Subcutaneous abdominal adipose tissue (tissue), 5 donors: ENCODE data around the gene PLEKHA4.

Source experiments
- H3K27ac ChIP-seq: one replicate; pipeline ENCODE4 v1.7.0; 2013; ENCODE audit warnings: low read depth, mild to moderate bottlenecking, inconsistent platforms, low read length, moderate library complexity
- H3K27me3 ChIP-seq, 5 donors: one replicate each; pipeline ENCODE4 v1.7.0; 2013; ENCODE audit warnings: low read length in 5 of 5, inconsistent platforms in 1 of 5; ENCODE audit not compliant: control insufficient read depth in 5 of 5, insufficient read depth in 4 of 5
- H3K36me3 ChIP-seq, 5 donors: one replicate each; pipeline ENCODE4 v1.7.0; 2013; ENCODE audit warnings: low read length in 5 of 5; ENCODE audit not compliant: control insufficient read depth in 5 of 5, insufficient read depth in 5 of 5
- H3K4me1 ChIP-seq, 5 donors: one replicate each; pipeline ENCODE4 v1.7.0; 2013; ENCODE audit warnings: low read length in 5 of 5, mild to moderate bottlenecking in 3 of 5, moderate library complexity in 1 of 5; ENCODE audit not compliant: control insufficient read depth in 5 of 5, insufficient read depth in 5 of 5
- H3K4me3 ChIP-seq, 5 donors: one replicate each; pipeline ENCODE4 v1.7.0; 2013; ENCODE audit warnings: low read length in 5 of 5, low read depth in 1 of 5
- H3K9ac ChIP-seq, 5 donors: one replicate each; pipeline ENCODE4 v1.7.0; 2013; ENCODE audit warnings: low read length in 5 of 5, mild to moderate bottlenecking in 4 of 5, moderate library complexity in 3 of 5
- H3K9me3 ChIP-seq, 5 donors: one replicate each; pipeline ENCODE4 v1.7.0; 2013; ENCODE audit warnings: low read length in 5 of 5; ENCODE audit not compliant: control insufficient read depth in 5 of 5
- donor health status: healthy.
- donor health status: healthy.
- donor health status: healthy.
- donor health status: healthy.
- donor health status: healthy.

Gene PLEKHA4

GRCh38 chr19:48867123-48867745 is 1.2 kb downstream of the PLEKHA4 start:
- Histone ChIP-seq H3K9me3 (no peaks in the 10 kb centered on the region), H3K27ac (peak overlapping the region; percentile 77), H3K4me1 (peaks cover 6 to 23% (median 14%) of the 10 kb centered on the region in 5 donors), H3K9ac (peak overlapping the region in 1 of 5 donors; percentile 23), H3K4me3 (peak overlapping the region in 4 of 5 donors; percentile 41 to 66 (median 60)), H3K27me3 (peaks cover 0 to 15% (median 10%) of the 10 kb centered on the region in 5 donors), H3K36me3 (peaks cover 0 to 3% (median 0%) of the 10 kb centered on the region in 5 donors)

GRCh38 chr19:48866692-48867091 is 1.7 kb downstream of the PLEKHA4 start:
- Histone ChIP-seq H3K27ac (no peak overlapping the region), H3K4me3 (peak overlapping the region in 2 of 5 donors; percentile 60 to 66)

GRCh38 chr19:48862827-48863226 is 5.6 kb downstream of the PLEKHA4 start:
- Histone ChIP-seq H3K27ac (no peak overlapping the region), H3K4me1 (peaks cover under 1 to 9% (median 2%) of the 10 kb centered on the region in 5 donors), H3K4me3 (no peak overlapping the region), H3K36me3 (peaks cover 0 to 10% (median 0%) of the 10 kb centered on the region in 5 donors), H3K27me3 (peaks cover 0 to 12% (median 10%) of the 10 kb centered on the region in 5 donors), H3K9me3 (no peaks in the 10 kb centered on the region), H3K9ac (no peak overlapping the region)

More at GRCh38 chr19:48866692-48867091, 1.7 kb downstream of the PLEKHA4 start:
- Histone ChIP-seq H3K4me1 (peaks cover 2 to 20% (median 14%) of the 10 kb centered on the region in 5 donors), H3K9me3 (no peaks in the 10 kb centered on the region), H3K36me3 (peaks cover 0 to 3% (median 0%) of the 10 kb centered on the region in 5 donors), H3K9ac (no peak overlapping the region), H3K27me3 (peaks cover 0 to 12% (median 10%) of the 10 kb centered on the region in 5 donors)

- Histone ChIP-seq H3K4me3 (no peak overlapping the region), H3K27ac (no peak overlapping the region), H3K36me3 (peaks cover 0 to 10% (median 0%) of the 10 kb centered on the region in 5 donors), H3K9me3 (no peaks in the 10 kb centered on the region), H3K9ac (no peak overlapping the region), H3K4me1 (no peaks in the 10 kb centered on the region), H3K27me3 (peaks cover 0 to 4% (median 0%) of the 10 kb centered on the region in 5 donors)
Measured at GRCh38 chr19:48861313-48861712, 7.1 kb downstream of the PLEKHA4 start.

GRCh38 chr19:48859711-48860572 is 8.5 kb downstream of the PLEKHA4 start:
- Histone ChIP-seq H3K27me3 (no peaks in the 10 kb centered on the region), H3K9me3 (no peaks in the 10 kb centered on the region), H3K36me3 (peaks cover 0 to 10% (median 0%) of the 10 kb centered on the region in 5 donors), H3K4me1 (no peaks in the 10 kb centered on the region), H3K9ac (no peak overlapping the region), H3K4me3 (no peak overlapping the region), H3K27ac (no peak overlapping the region)

- Histone ChIP-seq H3K27ac (no peak overlapping the region), H3K4me3 (peak overlapping the region in 1 of 5 donors; percentile 44), H3K9me3 (no peaks in the 10 kb centered on the region), H3K27me3 (no peaks in the 10 kb centered on the region), H3K4me1 (no peaks in the 10 kb centered on the region), H3K36me3 (peaks cover 0 to 10% (median 0%) of the 10 kb centered on the region in 5 donors), H3K9ac (no peak overlapping the region)
Measured at GRCh38 chr19:48858984-48859710, 9.3 kb downstream of the PLEKHA4 start.

- Histone ChIP-seq H3K36me3 (peaks cover 0 to 10% (median 0%) of the 10 kb centered on the region in 5 donors), H3K4me1 (no peaks in the 10 kb centered on the region), H3K27me3 (no peaks in the 10 kb centered on the region), H3K4me3 (no peak overlapping the region), H3K9ac (no peak overlapping the region), H3K9me3 (no peaks in the 10 kb centered on the region), H3K27ac (no peak overlapping the region)
Measured at GRCh38 chr19:48856921-48857320, 11.5 kb downstream of the PLEKHA4 start.

- Histone ChIP-seq H3K4me3 (no peak overlapping the region), H3K9ac (no peak overlapping the region), H3K4me1 (no peaks in the 10 kb centered on the region), H3K27me3 (no peaks in the 10 kb centered on the region), H3K36me3 (peaks cover 0 to 4% (median 0%) of the 10 kb centered on the region in 5 donors), H3K27ac (no peak overlapping the region), H3K9me3 (no peaks in the 10 kb centered on the region)
Measured at GRCh38 chr19:48854103-48854502, 14.3 kb downstream of the PLEKHA4 start.

- Histone ChIP-seq H3K36me3 (peaks cover 0 to 4% (median 0%) of the 10 kb centered on the region in 5 donors), H3K27me3 (no peaks in the 10 kb centered on the region), H3K9me3 (no peaks in the 10 kb centered on the region), H3K4me1 (no peaks in the 10 kb centered on the region), H3K4me3 (no peak overlapping the region), H3K27ac (no peak overlapping the region), H3K9ac (no peak overlapping the region)
Measured at GRCh38 chr19:48853483-48853882, 14.9 kb downstream of the PLEKHA4 start.
